HepG2 (cell line): ENCODE data around the gene TMEM129. TPM values are rescaled to one million over a fixed set of nuclear protein-coding genes. Genes with fewer than 3 reads are reported as not detected.

ENCODE experiments used
- ADNP ChIP-seq: sonication (generic); formaldehyde crosslinking; IDR thresholded peaks from 2 replicates; pipeline ENCODE4 v1.4.0; 2020; ENCODE audit warnings: missing genetic modification reagents
- AGO2 ChIP-seq: fragments of 200-400 bp; formaldehyde crosslinking; optimal IDR thresholded peaks from 2 replicates; pipeline ENCODE3; 2017; ENCODE audit warnings: mild to moderate bottlenecking, low read depth, low read length, moderate library complexity
- BRCA1 ChIP-seq: sonication (generic); formaldehyde crosslinking; IDR thresholded peaks from 2 replicates; pipeline ENCODE4 v1.4.0; 2020; ENCODE audit warnings: missing genetic modification reagents
- HIC2 ChIP-seq: sonication (generic); formaldehyde crosslinking; IDR thresholded peaks from 2 replicates; pipeline ENCODE4 v1.9.0; 2022; ENCODE audit warnings: low read depth, missing genetic modification reagents
- ONECUT2 ChIP-seq: sonication (generic); formaldehyde crosslinking; IDR thresholded peaks from 2 replicates; pipeline ENCODE4 v1.4.0; 2020; ENCODE audit warnings: missing genetic modification reagents
- PREB ChIP-seq: sonication (generic); formaldehyde crosslinking; IDR thresholded peaks from 2 replicates; pipeline ENCODE4 v1.4.0; 2020; ENCODE audit warnings: missing genetic modification reagents
- RBAK ChIP-seq: sonication (generic); formaldehyde crosslinking; IDR thresholded peaks from 2 replicates; pipeline ENCODE4 v1.5.1; 2020; ENCODE audit warnings: mild to moderate bottlenecking, missing genetic modification reagents
- RBFOX2 ChIP-seq: fragments of 200-400 bp; formaldehyde crosslinking; IDR thresholded peaks from 2 replicates; pipeline ENCODE4 v1.6.1; 2017; ENCODE audit warnings: low read depth, mild to moderate bottlenecking, low read length
- ZBTB42 ChIP-seq: sonication (generic); formaldehyde crosslinking; IDR thresholded peaks from 2 replicates; pipeline ENCODE4 v1.5.0; 2020; ENCODE audit warnings: mild to moderate bottlenecking, missing genetic modification reagents
- ZBTB7B ChIP-seq: sonication (generic); formaldehyde crosslinking; IDR thresholded peaks from 2 replicates; pipeline ENCODE4 v1.4.0; 2020; ENCODE audit warnings: missing genetic modification reagents
- ZFY ChIP-seq: sonication (generic); formaldehyde crosslinking; IDR thresholded peaks from 2 replicates; pipeline ENCODE4 v1.4.0; 2020; ENCODE audit warnings: missing genetic modification reagents
- ZNF24 ChIP-seq: fragments of 450-650 bp; IDR thresholded peaks from 2 replicates; pipeline ENCODE4 v1.6.1; 2017; ENCODE audit warnings: antibody characterized with exemption, mild to moderate bottlenecking
- ZNF253 ChIP-seq: sonication (generic); formaldehyde crosslinking; IDR thresholded peaks from 2 replicates; pipeline ENCODE4 v1.8.0; 2022; ENCODE audit warnings: mild to moderate bottlenecking, missing genetic modification reagents, borderline replicate concordance
- ZNF382 ChIP-seq: sonication (generic); formaldehyde crosslinking; IDR thresholded peaks from 2 replicates; pipeline ENCODE4 v1.5.0; 2020; ENCODE audit warnings: missing genetic modification reagents, mild to moderate bottlenecking, borderline replicate concordance
- ZNF547 ChIP-seq: sonication (generic); formaldehyde crosslinking; IDR thresholded peaks from 2 replicates; pipeline ENCODE4 v1.5.1; 2020; ENCODE audit warnings: mild to moderate bottlenecking, missing genetic modification reagents
- ZNF552 ChIP-seq: sonication (generic); formaldehyde crosslinking; IDR thresholded peaks from 2 replicates; pipeline ENCODE4 v1.9.0; 2022; ENCODE audit warnings: missing genetic modification reagents, mild to moderate bottlenecking, borderline replicate concordance
- ZNF616 ChIP-seq: sonication (generic); formaldehyde crosslinking; IDR thresholded peaks from 2 replicates; pipeline ENCODE4 v1.5.0; 2020; ENCODE audit warnings: low read depth, mild to moderate bottlenecking, missing genetic modification reagents
- ZNF687 ChIP-seq: sonication (generic); formaldehyde crosslinking; IDR thresholded peaks from 2 replicates; pipeline ENCODE4 v1.5.1; 2020; ENCODE audit warnings: mild to moderate bottlenecking, missing genetic modification reagents, moderate library complexity
- ZNF772 ChIP-seq: sonication (generic); formaldehyde crosslinking; IDR thresholded peaks from 2 replicates; pipeline ENCODE4 v1.5.0; 2020; ENCODE audit warnings: mild to moderate bottlenecking, missing genetic modification reagents
- ZSCAN25 ChIP-seq: sonication (generic); formaldehyde crosslinking; IDR thresholded peaks from 2 replicates; pipeline ENCODE4 v1.8.0; 2022; ENCODE audit warnings: mild to moderate bottlenecking, missing genetic modification reagents
- ZSCAN29 ChIP-seq: sonication (generic); formaldehyde crosslinking; conservative IDR thresholded peaks from 2 replicates; pipeline ENCODE4 v1.4.0; 2020; ENCODE audit warnings: mild to moderate bottlenecking, missing genetic modification reagents
- polyA plus RNA-seq, 8 experiments: library from polyadenylated mRNA; depleted of rRNA in 3 of 8; stranded (reverse) in 7 of 8; unstranded in 1 of 8; fragments of >200 nt; fragmentation: Illumina TruSeq in 4 of 8; extraction: Trizol in 4 of 8; gene quantifications; 2 replicates each; pipeline versions ENCODE4 v1.2.1 to v1.2.3, GENCODE V29; 2011 to 2016; ENCODE audit warnings: low read depth in 4 of 8, missing spikeins in 1 of 8, mixed read lengths in 1 of 8; ENCODE audit not compliant: insufficient read depth in 1 of 8
- total RNA-seq, 5 experiments: library from RNA; depleted of rRNA; stranded (reverse); fragments of >200 nt; fragmentation: Illumina TruSeq; extraction: Trizol; gene quantifications; 2 replicates each; pipeline ENCODE4 v1.2.3, GENCODE V29; 2016; ENCODE audit warnings: low read depth in 1 of 5
- TF ChIP-seq, protein P1 (sequence below): sonication (generic); formaldehyde crosslinking; IDR thresholded peaks from 2 replicates; pipeline ENCODE4 v1.4.0; 2020; ENCODE audit warnings: missing genetic modification reagents

TMEM129 gene
- total and polyA plus RNA-seq, 2 of the 13 experiments (the other 11 are each of a cell fraction or from before 2014, with no cell fraction given): 19.0 to 25.8 TPM

- TF ChIP-seq ZNF772 (CRISPR knock-in tag) (no peak), ADNP (CRISPR knock-in tag) (no peak), ZNF687 (CRISPR knock-in tag) (peak; percentile 13; the same call in 1 of the 2 replicates), ZNF552 (CRISPR knock-in tag) (no peak), ZNF547 (no peak), ZSCAN29 (CRISPR knock-in tag) (no peak), HIC2 (CRISPR knock-in tag) (no peak), ZFY (CRISPR knock-in tag) (no peak), ZNF253 (CRISPR knock-in tag) (no peak), ZBTB42 (CRISPR knock-in tag) (no peak), AGO2 (peak; percentile 53), RBAK (no peak), ZSCAN25 (CRISPR knock-in tag) (no peak), ZNF382 (CRISPR knock-in tag) (no peak), PREB (CRISPR knock-in tag) (no peak), ZNF616 (no peak), ZNF24 (no peak), BRCA1 (CRISPR knock-in tag) (no peak), ONECUT2 (CRISPR knock-in tag) (no peak), RBFOX2 (0 out of 2 replicates have a peak, but pooled peaks have one; percentile 42), ZBTB7B (no peak)
- TF ChIP-seq, protein P1, sequence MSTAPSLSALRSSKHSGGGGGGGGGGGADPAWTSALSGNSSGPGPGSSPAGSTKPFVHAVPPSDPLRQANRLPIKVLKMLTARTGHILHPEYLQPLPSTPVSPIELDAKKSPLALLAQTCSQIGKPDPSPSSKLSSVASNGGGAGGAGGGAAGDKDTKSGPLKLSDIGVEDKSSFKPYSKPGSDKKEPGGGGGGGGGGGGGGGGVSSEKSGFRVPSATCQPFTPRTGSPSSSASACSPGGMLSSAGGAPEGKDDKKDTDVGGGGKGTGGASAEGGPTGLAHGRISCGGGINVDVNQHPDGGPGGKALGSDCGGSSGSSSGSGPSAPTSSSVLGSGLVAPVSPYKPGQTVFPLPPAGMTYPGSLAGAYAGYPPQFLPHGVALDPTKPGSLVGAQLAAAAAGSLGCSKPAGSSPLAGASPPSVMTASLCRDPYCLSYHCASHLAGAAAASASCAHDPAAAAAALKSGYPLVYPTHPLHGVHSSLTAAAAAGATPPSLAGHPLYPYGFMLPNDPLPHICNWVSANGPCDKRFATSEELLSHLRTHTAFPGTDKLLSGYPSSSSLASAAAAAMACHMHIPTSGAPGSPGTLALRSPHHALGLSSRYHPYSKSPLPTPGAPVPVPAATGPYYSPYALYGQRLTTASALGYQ (CRISPR knock-in tag): no peak
These were observed 37.4 kb upstream of the TMEM129 start (continued) for GRCh38 chr4:1758306-1759121.
